Stimulated activated CD8-positive, alpha-beta memory T cell treated with anti-CD3 and anti-CD28 coated beads, Interleukin-7, amount 100 ng/mL, for 1 hour (primary cell): Measurements from ENCODE around the gene UNC5CL.

Source experiments
- DNase-seq, 2 donors: peaks; one replicate each; pipeline ENCODE4 v3.0.0-alpha.2; 2020; ENCODE audit warnings: low read depth in 2 of 2

Gene UNC5CL

GRCh38 chr6:41039060-41039998 is at the start of gene UNC5CL:
UNC5CL (minus strand) TSS chr6:41039221; CDS start chr6:41035074, 4,147 bp downstream.
- DNase-seq, result peak in 1 of 2 donors; percentile 26

GRCh38 chr6:41088451-41088850 is 49.4 kb upstream of the UNC5CL start:
- no peak for DNase-seq

- DNase-seq, result no peak
Measured at GRCh38 chr6:41085182-41085581, 46.2 kb upstream of the UNC5CL start.

GRCh38 chr6:41083072-41083471 is 44.1 kb upstream of the UNC5CL start:
- no peak for DNase-seq

- no peak for DNase-seq
Measured at GRCh38 chr6:41080621-41081020, 41.6 kb upstream of the UNC5CL start.

GRCh38 chr6:41079080-41079479 is 40.1 kb upstream of the UNC5CL start:
- no peak for DNase-seq

- DNase-seq, result no peak
Measured at GRCh38 chr6:41078101-41078500, 39.1 kb upstream of the UNC5CL start.

- no peak for DNase-seq
Measured at GRCh38 chr6:41077536-41077935, 38.5 kb upstream of the UNC5CL start.

- DNase-seq, result no peak
Measured at GRCh38 chr6:41075651-41076626, 36.9 kb upstream of the UNC5CL start.

- no peak for DNase-seq
Measured at GRCh38 chr6:41074692-41075436, 35.8 kb upstream of the UNC5CL start.

GRCh38 chr6:41073968-41074691 is 35.1 kb upstream of the UNC5CL start:
- DNase-seq, result no peak

- DNase-seq, result peak; percentile 53 to 64
Measured at GRCh38 chr6:41073203-41073967, 34.4 kb upstream of the UNC5CL start.

GRCh38 chr6:41072836-41073202 is 33.8 kb upstream of the UNC5CL start, which contains the start of gene NFYA:
NFYA (plus strand) TSS chr6:41072974; CDS start chr6:41079090, 6,116 bp downstream.
- peak in 1 of 2 donors; percentile 100 for DNase-seq

GRCh38 chr6:41071923-41072835 is 33.2 kb upstream of the UNC5CL start, which contains the start of gene OARD1:
OARD1 (minus strand) TSS chr6:41072356; CDS start chr6:41071634, 722 bp downstream.
- DNase-seq, result peak; percentile 99 to 100

GRCh38 chr6:41071501-41071922 is 32.5 kb upstream of the UNC5CL start:
- DNase-seq, result no peak

GRCh38 chr6:41066867-41067304 is 27.9 kb upstream of the UNC5CL start:
- peak in 1 of 2 donors; percentile 47 for DNase-seq

- no peak for DNase-seq
Measured at GRCh38 chr6:41065550-41066026, 26.6 kb upstream of the UNC5CL start.

- no peak for DNase-seq
Measured at GRCh38 chr6:41064841-41065240, 25.8 kb upstream of the UNC5CL start.
